ENCODE results near the gene TBX5.
A peak's percentile ranks its signal among the peaks of the same experiment; 100 is the strongest.
"Not testable (repeated sequence)": the region's sequence is repeated elsewhere in the genome, so short reads cannot be mapped to it uniquely, and the experiment has no call there.

The TBX5 gene

DNA sequence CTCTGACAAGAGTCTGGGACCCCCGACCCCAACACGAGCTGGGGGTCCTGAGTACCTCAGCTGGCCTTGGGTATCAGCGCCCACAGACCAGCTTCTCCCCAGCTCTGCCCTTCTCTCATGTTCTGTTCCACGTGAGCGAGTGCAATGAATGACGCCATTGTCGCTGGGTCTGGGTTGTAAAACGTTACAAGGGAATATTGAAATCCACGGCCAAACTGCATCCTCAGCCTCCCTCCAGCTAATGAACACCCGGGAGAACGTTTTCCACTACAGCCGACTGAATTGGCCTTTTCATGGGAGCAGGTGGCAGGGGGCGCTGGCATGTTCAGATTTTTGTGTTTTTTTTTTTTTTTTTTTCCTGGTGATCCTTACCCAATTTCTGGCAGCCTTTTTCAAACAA lies 34.7 kb downstream of the TBX5 start:
- DNase-seq, result no peak

DNA sequence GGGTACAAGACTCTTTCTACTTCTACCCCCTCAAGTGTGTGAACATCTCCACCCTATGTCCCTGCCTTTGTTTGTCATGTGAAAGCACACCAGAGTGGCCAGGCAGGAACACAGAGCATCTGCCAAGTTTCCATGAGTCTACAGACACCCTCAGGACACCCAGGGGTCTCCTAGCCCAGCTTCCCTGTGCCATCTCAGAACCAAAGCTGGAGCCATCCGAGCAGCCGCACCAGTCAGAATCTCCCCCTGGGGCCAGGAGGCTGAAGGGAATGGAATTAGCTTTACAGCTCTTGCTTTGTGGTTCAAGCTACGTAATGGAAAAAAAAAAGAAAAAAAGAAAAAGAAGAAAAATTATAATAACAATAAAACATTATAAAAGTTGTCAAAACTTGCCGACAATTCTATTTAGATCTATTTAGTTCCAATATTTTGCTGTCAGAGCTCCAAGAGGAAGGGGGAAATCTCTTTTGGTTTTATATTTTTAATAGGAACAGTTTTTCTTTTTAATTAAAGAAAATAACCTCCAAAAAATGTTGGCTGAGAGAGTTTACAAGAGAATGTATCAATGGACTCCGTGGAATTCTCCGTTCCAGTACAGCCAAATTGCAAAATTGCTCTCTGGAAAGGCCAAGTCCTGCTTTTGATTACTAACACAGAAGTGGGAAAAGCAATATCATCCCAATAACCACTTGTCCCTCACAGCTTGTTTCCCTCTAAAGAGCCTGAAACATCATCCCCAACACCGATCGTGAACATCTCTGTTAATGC lies 37.1 kb downstream of the TBX5 start:
- DNase-seq, result peak; percentile 62

DNA sequence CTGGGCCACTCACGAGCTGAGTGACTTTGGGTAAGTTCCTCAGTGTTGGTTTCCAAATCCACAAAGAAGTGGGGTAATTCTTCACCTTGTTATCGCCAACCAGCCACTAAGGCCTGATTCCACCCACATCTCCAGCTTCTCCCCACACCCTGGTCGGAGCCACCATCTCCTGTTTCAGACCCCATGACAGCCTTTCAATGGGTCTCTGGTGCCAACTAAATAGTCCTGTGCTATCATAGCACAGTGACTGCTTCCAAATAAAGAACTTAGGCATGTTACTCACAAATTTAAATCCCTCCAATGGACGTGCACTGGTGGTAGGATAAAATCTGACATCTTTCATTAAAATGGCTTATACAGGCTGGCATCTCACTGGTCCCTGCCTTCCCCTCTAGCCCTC lies 44.0 kb downstream of the TBX5 start:
- no peak for DNase-seq

DNA sequence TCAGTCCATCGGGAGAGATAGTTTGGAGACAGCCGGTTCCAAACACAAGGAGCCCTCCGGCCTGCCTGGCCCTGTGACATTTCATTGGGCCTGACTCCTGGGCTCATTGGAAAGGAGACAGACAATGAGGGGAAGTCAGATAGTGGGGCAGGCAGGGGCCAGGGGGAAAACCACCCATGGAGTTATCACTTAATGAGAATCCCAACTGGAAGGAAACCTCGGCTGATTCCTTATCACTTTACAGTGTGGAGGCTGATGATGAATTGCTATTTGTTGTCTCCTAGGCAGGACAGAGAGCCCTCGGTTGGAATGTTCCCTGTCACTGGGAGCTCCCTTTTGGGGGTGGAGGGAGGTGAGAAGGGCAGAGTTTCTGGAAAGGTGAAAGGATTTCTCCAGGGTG lies 44.4 kb downstream of the TBX5 start:
- DNase-seq, result no peak

DNA sequence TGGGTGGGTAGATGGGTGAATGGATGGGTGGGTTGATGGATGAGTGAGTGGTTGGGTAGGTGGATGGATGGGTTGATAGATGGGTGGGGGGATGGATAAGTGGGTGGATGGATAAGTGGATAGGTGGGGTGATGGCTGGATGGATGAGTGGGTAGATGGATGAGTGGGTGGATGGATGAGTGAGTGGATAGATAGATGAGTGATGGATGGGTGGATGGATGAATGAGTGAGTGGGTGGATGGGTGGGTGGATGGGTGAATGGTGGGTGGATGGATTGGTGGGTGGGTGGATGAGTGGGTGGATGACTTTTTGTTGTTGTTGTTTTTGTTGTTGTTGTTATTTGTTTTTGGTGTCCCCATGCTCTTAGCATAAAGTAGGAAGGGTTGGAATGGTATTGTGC lies 45.5 kb downstream of the TBX5 start:
- no peak for DNase-seq

DNA sequence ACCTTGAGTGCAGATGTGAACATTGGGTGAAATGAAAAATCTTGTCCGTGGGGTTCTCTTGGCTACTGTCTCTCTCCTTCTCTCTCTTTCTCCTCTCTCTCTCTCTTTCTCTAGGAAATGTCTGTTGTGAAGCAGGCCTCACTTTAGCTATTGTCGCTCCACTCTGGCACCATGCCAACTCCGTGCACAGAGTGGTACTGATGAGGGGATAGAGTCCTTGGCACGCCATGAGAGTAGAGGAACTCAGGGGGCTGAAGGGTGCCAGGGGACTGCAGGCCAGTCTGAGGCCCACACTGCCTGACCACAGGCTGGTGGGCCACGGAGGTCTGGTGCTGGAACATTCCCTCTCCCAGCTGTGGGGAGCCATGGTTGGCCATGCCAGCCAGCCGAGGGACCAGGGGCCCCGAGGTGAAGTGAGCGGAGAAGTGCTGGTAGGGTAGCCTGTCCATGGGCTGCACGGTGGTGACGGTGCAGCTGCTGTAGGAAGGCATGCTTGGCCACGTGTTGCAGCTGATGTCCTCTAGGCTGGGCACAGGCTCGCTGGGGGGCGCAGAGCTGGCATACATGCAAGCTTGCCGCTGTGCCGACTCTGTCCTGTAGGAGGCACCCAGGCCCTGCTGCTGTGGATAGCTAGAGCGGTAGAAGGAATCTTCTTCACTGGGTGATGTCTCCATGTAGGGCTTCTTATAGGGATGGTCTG lies 50.4 kb downstream of the TBX5 start:
- DNase-seq, result no peak

DNA sequence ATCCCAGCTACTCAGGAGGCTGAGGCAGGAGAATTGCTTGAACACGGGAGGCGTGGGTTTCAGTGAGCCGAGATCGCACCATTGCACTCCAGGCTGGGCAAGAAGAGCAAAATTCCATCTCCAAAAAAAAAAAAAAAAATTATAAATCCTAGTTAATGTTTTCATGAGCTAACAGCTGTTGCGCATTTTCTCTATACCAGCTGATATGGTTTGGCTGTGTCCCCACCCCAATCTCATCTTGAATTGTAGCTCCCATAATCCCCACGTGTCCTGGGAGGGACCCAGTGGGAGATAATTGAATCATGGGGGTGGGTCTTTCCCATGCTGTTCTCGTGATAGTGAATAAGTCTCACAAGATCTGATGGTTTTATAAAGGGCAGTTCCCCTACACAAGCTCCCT lies 56.7 kb downstream of the TBX5 start:
- not testable (repeated sequence) for DNase-seq

DNA sequence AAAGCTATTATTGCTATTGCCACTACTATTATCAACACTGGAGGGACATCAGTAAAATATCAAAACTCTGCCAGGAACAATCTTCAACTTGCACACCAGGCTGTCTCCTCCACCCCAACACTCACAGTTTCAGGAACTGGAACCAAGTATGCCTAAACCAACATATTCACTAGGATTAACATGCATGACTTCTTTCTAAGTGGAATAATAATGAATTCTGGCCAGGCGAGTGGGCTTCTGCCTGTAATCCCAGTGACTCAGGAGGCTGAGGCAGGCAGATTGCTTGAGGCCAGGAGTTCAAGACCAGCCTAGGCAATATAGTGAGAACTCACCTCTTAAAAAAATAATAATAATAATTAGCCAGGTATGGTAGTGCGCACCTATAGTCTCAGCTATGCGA lies 58.1 kb downstream of the TBX5 start:
- no peak for DNase-seq

DNA sequence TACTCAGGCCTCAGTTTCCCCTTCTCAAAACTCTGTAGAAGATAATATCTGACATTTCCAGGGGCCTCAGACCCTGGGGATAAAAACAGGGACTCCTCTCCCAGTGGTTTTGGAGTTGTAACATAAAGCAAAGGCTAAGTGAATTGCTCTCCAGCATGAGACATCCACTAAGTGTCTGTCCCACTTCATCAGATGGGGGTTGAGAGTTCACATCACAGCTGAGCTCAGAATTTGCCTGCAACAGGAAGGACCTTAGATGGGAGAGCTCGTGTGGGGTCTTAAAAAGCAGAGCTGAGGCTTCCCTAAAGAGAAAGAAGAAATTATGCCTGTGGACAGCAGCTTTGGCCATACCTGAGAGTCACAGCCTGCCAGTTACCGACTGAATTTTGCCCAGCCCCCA lies 61.1 kb downstream of the TBX5 start:
- no peak for DNase-seq

DNA sequence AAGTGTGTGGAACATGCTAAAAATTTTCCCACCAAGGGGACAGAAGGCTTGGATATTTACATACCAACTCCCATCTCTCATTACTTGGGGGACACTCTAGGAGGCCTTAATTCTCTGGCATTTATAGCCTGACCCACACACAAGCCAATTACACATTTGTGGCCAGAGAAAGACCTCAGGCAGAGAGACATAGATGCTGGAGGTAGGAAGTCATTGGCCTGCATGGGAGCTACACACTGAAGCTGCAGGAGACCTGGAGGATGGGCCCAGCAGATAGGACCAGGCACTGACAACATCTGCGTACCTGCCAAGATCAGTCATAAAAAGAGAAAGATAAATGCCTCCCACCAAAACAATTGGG lies 61.7 kb downstream of the TBX5 start:
- no peak for DNase-seq

DNA sequence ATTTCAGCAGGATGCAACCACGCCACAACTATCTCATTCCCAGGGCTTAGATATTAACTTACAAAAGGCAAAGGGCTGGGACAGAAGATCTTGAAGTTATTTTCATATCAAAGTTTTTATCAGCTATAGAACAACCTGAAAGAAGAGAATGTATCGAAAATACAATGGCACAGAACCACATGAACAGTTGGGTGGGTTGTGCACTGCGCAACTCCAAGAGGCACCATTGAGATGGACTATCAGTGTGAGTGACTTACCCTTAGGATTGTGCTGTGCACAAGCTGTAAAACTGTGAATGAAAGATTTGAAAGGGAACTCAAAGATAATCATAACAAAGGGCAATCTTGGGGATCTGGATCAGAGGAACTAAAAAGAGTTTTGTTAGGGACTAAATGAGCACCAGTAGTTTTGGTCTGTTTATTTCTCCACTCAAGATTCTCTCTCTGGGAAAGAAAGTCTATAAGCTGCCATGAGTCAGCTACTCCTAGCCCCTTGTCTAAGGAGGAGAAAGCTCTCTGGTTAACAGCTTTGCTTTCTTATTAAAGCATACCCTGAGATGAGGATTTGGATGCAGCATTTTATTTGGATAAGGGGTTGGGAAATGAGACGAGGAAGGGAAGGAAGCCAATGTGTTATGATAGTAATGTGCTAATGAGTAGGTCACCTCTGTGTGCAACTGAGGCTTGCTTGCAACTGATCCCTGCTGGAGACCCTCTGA lies 62.2 kb downstream of the TBX5 start:
- DNase-seq, result no peak

DNA sequence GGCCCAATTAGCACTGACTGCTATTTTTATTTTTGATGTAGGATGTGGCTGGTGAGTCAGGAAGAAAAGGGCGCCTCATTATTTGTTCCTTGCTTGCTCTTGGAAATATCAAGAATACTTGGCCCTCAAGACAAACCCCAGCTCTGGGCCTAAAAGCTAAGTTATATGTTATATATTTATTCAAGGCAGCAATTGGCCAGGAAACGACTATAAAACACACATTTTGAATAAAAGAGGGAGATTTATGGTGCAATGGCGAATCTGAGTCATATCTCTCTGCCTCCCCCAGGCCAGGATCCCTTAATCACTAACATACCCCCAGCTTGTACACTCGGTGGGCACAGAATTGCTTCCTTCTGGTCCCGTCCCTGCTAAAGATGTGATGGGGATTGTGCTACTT lies 63.3 kb downstream of the TBX5 start:
- DNase-seq, result no peak

DNA sequence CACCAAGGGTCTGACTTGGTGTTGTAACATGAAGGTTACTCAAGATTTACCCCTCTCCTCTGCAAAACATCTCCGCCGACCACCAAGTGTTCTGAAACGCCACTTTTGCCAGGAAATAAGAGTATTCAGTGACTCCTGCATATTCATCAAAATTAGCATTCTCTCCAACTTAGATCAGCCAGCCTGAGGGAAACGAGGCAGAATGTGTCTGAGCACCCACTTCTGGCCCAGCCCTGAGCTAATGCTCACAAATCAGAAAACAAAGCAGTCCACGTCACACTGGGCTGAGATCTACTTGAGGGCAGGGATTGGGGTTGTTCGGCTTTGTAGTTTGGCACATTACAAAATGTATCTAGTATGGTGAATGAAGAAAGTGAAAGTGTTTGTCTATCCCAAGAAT lies 64.3 kb downstream of the TBX5 start:
- no peak for DNase-seq

DNA sequence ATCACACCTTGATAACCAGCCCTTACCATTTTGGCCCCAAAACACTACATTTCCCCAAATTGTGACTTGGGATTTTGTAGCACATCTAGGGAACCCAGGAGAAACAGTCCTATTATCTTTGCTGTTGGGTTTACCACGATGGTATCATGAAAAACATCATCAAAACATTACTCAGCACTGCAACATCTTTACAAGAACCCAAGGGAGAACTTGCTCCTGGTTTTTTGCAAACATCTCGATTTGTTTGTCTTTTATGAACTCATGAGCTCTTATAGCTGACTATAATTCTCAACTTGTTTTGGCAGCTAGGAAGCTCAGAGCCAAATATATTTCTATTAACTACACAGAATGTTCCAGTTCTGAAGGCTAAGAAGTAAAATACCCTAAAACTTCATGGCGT lies 65.7 kb downstream of the TBX5 start:
- no peak for DNase-seq

DNA sequence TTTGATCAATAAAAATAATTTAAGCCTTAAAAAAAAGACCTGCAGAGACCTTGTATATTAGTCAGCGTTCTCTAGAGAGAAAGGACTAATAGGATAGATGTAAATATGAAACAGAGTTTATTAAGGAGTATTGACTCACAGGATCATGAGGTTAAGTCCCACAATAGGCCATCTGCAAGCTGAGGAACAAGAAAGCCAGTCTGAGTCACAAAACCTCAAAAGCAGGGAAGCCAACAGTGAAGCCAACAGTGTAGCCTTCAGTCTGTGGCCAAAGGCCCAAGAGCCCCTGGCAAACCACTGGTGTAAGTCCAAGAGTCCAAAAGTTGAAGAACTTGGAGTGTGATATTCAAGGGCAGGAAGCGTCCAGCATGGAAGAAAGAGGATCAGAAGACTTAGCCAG lies 66.3 kb downstream of the TBX5 start:
- DNase-seq, result no peak

DNA sequence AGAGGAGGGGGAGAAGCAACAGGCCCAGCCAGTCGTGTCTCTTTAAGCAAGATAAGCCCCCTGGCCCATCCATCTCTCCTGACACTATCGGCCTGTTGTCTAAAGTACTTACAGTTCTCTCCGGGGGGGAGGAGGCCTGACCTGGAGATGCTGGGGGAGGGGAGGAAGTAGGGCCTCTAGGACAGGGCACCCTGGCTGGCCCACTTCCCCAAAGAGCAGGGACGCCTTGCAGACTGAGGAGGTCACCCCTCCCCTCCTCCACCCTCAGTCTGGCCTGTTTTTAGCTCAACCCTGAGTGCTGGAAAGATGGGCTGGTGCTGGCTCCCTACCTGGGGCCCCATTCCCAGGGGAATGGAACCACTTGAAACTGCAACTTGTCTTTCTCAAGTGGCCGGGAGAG lies 70.3 kb downstream of the TBX5 start:
- DNase-seq, result no peak

DNA sequence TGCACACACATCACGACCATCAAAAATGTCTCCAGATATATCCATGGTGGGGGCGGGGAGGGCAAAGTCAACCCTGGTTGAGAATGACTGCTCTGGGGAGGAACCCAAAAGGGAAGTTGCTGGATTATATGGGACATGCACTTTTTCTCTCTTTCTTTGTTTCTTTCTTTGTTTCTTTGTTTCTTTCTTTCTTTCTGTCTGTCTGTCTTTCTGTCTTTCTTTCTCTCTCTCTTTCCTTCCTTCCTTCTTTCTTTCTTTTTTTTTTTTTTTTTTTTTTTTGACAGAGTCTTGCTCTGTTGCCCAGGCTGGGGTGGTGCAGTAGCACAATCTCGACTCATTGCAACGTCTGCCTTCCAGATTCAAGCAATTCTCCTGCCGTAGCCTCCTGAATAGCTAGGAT lies 71.5 kb downstream of the TBX5 start:
- no peak for DNase-seq

DNA sequence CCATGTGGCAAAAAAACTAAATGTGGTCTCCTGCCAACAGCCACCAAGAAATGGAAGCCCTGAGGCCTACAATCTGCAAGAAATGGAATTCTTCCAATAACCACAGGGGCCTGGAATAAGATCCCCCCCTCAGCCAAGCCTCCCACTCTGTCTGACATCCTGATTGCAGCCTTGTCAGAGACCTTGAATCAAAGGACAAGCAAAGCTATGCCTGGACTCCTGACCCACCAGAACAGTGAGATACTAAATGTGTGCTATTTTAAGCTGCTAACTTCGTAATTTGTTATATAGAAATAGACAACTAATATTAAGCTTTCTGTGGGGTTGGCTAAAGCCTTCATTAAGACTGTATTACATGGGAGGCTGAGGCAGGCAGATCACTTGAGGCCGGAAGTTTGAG lies 77.7 kb downstream of the TBX5 start:
- DNase-seq, result no peak

DNA sequence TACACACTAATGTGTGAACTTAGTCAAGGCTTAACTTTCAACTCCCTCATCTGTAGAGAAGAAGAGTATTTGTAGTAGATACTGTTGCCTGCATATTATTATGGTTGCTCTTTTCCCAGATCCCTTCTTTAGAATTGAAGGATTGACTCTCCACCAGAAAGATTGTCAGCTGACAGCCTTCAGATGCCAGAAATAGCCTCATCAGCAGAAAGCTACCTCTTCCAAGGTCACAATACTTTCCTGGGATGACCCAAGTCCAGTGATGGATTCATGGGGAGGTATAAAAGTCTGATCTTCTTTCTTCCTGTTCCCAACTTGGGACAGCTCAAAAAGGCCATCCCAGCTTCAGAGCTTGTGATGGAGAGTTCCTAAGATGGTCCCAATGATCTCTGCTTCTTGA lies 78.2 kb downstream of the TBX5 start:
- no peak for DNase-seq

DNA sequence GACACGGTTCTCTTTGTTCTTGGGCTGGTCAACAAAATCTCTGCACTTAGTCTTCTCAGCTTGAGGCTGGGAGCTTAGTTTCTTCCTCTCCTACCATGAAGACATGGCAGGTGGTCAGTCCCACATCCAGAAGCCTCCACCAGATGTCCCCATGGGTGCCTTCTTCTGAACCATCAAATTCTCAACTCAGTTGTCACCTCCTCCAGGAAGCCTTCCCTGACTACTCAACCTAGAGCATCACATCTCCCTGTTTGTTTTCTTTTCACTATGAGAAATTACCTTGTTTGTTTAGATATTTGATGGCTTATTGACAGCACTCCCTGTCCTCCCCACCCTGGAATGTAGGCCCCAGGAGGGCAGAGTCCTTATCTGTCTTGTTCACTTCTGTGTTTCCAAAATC lies 84.4 kb downstream of the TBX5 start:
- no peak for DNase-seq

DNA sequence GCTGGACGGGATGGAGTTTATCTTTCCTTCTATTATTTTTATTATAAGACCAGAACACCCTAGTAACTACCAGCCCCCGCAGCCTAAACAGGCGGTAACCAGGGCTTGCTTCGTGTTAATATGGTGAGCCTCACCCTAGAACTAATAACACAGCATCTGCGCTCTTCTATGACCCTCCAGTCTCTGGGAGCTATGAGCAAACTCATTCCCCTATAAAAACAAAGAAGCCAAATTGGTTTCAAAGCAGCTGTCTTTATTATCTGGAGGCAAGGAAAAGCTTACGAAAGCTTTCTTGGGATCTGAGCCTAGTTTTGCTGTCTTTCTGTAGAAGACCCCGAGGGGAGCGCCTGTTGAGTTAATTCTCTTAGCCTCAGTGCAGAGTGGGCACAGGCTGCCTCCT lies 85.0 kb downstream of the TBX5 start:
- no peak for DNase-seq

DNA sequence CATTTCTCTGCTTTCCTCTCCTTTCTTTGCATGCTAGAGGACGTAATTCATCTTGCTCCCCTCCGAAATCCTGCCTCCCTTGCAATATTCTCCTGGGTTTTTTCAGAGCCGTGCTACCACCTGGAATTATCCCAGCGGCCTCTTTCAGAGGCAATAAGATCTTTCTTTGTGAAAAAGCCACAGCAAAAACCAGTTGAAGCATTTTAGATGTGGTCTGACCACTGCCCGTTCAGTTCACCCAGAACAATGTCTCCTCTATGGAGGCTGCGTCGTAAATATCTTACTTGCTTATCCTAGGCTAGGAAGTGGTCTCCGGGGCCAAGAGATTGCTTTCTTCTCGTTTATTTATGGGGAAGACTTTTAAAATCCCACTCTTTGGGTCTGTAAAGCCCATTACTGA lies 85.8 kb downstream of the TBX5 start:
- no peak for DNase-seq

DNA sequence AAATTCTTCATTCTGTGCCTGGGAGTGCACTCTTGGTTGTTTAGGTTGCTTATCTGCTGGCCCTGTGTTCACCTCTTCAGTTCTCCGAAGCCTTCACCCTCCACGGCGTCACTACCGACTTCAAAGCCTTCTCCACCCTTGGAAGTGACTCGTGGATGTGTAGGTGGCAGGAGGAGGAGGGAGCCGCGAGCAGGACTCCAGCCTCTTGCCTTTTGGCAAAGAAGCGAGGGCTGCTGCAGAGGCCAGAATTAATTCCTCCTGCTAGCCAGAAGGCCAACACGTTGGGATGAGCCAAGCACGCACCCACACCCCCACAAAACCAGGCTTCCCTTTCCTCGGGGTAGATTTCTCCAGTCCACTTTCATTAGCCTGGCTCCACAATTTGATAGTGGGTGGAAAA lies 86.5 kb downstream of the TBX5 start:
- DNase-seq, result no peak

DNA sequence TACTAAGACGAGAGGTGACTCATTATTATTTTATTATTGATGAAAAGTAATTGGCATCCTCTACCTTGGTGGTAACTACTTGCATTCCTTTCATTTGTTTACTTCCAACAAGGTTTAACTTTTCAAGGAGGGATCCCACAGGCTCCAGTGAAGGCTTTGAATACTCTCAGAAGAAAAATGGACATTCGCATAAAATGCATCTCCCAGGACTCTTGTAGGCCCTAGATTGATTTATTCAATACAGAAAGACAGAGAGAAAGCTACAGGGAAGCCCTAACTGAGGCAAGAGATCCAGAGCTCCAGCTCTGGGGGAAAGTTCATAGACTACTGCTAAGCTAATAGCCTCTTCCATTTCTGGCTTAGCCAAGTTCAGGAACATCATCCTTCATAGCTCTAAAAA lies 87.0 kb downstream of the TBX5 start:
- DNase-seq, result no peak

Data from right forelimb (tissue), 1 donor.